Measurements from ENCODE around the gene GRAMD2A.

GRAMD2A gene

DNA sequence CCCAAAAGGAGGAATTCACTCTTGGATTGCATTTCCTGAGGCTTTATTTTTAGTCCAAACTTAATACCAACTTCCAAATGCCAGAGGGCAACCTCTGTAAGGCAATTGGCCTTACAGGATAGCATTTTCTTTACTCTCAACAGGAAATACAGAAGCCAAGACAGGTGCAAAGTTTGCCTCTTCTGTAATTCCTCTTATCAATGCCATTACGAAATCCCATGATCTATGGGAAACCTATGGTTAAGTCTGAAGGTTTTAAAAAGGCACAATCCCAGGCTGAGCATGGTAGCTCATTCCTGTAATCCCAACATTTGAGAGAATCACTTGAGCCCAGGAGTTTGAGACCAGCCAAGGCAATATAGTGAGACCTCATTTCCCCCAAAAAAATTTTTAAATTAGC is 18.5 kb upstream of the GRAMD2A start:
- no peak for DNase-seq

- DNase-seq: no peak
Measured at GRCh38 chr15:72207558-72208085, 10.0 kb upstream of the GRAMD2A start.

- DNase-seq: no peak
Measured at GRCh38 chr15:72206677-72207000, 9.1 kb upstream of the GRAMD2A start.

- no peak for DNase-seq
Measured at GRCh38 chr15:72205896-72206676, 8.5 kb upstream of the GRAMD2A start.

DNA sequence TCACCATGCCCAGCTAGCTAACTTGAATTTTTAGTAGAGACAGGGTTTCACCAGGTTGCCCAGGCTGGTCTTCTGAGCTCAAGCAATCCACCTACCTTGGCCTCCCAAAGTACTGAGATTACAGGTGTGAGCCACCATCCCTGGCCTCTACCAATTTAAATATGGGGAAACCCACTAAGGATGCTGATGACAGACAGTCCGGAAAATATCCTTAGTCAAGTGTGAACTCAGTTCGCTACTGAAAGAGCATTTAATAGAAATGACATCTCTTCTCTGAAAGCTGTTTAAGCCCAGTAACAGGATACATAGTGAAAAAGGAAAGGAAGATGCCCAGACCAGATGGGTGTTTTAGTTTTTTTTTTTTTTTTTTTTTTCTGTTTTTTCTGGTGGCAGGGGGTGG is 7.7 kb upstream of the GRAMD2A start:
- DNase-seq: no peak

- no peak for DNase-seq
Measured at GRCh38 chr15:72203507-72203837, 5.9 kb upstream of the GRAMD2A start.

- no peak for DNase-seq
Measured at GRCh38 chr15:72202801-72203506, 5.4 kb upstream of the GRAMD2A start.

DNA sequence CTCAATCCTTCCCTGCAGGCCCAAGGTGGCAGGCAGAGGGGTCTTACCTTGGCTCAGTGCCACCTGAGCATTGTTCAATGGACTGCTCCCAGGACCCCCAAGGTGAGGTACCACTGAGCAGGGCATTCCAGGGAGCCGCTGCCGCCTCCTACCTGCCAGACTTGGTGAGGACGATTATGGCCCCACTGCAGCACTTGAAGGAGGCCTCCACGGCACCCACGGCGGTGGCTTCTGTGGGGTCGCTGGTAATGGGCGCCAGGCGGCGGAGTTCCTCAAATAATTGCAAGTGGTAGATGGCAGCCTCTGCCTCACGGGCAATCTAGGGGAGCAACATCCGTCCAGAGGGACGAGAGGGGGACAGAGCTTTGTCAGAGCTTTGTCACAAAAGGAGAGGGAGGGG is 4.7 kb upstream of the GRAMD2A start:
- DNase-seq: no peak

GRCh38 chr15:72201391-72201921 is 3.9 kb upstream of the GRAMD2A start:
- no peak for DNase-seq

- DNase-seq: no peak
Measured at GRCh38 chr15:72200395-72201237, 3.0 kb upstream of the GRAMD2A start.

GRCh38 chr15:72199721-72200212 is 2.2 kb upstream of the GRAMD2A start:
- DNase-seq: peak; percentile 62

DNA sequence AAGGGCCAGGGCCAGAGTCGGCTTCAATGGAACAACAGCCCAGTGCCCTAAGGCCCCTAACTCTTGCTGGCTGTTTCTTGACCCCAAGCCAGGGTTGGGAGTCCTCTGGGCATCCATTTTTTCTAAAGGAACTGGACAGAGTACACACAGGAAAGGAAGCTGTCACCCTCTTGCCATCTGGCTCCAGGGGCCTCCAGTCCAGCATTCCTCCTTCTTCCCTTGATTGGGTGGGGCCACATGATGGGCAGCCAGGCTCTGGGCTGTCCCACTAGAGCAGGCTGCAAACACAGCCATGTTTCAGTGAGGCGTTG is 1.6 kb upstream of the GRAMD2A start:
- no peak for DNase-seq

GRCh38 chr15:72198356-72199204 is 993 bp upstream of the GRAMD2A start:
- no peak for DNase-seq

DNA sequence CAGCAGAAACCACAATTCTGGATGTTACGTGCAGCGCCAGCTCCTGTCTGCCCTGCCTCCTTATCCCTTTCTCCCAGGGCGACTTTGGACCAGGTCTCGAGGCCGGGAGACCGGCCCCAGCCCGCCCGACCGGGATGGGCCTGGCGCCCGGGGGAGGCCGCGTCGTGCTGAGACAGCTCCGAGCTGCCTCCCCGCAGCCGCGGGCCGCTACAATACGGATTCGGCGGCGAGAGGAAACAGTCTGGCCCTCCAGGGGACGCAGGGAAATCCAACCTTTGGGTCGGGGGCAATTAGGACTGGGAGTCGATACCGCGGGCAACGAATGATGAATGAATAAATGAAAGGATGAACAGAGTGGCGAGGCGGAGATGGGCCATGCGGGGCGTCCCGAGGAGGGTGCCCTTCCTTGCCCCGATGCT is 537 bp downstream of the GRAMD2A start:
- no peak for DNase-seq

DNA sequence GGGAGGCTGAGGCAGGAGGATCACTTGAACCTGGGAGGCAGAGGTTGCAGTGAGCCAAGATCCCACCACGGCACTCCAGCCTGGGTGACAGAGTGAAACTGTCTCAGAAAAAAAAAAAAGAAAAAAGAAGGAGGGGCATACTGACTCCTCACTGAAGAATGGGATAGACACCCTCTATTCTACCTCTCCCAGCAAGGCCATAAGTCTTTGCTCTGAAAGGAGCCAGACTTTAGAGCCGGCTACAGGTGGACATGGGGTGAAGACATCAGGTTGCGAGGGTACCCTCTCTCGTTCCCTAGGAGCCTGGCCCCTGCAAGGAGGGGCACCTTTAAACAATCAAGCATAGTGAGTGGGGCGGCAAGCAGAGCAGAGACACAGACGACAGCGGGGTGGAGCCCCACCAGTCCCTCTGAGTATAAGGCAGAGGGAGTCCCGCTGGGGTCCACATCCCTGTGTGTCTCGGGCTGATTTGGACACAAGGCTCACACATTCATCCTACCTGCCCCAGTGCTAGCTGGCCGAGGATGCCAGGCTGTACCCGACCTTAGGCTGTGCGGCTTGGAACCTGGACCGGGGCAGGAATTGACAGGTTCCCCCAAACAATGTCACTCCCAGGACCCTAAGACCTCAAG is 1.1 kb downstream of the GRAMD2A start:
- DNase-seq: no peak

DNA sequence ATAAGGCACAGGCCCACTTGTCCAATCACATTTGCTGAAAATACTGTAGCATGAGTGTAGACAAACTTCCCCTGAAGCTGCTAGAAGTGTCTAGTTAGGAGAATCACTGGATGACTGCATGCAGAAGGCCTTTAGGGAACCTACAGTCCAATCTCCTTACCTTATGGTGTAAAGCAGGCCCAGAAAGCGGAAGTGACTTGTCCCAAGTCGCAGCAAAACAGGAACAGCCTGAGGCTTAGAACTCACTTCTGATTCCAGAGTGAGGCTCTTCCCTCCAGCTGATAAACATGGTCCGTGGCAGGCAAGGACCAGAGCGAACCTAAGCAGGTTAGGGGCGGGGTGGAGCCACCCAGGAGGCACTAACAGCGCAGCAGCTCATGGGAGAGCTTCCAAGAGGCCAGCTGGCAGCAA is 2.5 kb downstream of the GRAMD2A start:
- DNase-seq: no peak

DNA sequence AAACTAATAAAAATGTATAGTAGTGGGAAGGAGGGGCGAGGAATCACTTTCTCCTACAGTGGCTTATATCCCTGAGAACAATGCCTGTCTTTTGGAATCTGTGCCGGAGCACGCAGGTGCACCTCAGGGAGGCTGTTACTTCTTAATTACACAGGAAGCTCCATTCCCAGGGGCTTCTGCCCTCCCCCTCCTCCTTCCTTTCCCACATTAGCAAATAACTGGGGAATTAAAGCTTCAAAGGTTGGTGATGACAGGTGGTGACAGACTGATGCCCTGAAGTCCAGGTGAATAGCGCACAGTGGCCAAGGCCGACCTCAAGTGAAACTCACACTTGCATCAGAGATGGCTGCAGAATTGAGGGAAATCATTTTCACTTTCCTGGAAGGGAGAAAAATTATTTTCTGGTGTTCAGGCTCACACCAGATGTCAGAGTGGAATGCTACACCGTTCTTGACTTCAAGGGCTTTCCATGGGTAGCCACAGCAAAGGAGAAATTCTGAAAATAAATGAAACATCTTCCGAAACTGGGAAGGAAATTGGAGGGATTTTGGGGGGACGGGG is 3.7 kb downstream of the GRAMD2A start:
- no peak for DNase-seq

DNA sequence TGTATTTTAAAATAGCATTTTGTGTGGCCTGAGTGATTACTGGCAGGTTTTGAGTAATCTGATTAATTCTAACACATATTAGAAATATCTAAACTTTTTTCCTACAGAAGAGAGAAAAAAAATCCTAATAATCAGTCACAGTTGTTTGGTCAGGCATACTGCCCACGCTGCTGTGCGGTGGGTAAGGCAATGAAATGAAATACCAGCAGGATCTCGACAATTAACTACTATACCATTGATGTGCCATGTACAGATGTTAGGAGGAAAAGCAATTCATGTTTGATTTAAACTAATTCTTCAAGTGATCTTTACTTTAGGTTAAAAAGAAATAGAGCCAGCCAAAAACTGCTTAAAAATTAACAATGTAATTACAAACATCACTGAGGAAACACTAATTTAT is 5.2 kb downstream of the GRAMD2A start:
- DNase-seq: no peak

DNA sequence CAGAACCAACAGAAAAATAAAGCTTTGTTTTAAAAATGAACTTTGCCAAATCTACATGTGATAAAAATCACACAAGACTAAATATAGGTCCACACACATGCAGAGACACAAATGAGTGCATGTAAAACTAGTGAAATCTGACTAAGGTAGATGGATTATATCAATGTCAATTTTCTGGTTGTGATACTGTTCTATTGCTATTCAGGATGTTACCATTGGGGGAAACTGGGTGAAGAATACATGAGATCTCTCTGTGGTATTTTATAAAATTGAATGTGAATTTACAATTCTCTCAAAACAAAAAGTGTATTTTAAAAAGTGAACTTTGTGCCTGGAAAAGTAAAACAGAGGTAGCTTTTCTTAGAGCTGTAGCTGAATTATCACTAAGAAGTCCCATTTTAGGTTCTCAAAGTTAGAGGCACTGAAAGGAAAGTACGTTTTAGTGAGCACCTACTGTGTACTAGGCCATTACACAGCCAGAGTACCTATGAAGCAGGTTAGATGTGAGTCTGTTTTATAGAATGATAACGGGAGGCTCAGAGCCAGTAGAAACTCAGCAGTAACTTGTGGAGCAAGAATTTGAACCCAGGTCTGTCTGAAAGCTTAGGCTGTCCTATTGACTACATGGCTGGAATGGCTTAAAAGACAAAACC is 8.2 kb downstream of the GRAMD2A start:
- DNase-seq: no peak

GRCh38 chr15:72184165-72184811 is 13.3 kb downstream of the GRAMD2A start:
- DNase-seq: no peak
